CD4-positive, CD25-positive, alpha-beta regulatory T cell (primary cell): ENCODE results near the gene WNT8B. TPM values are rescaled to one million over a fixed set of nuclear protein-coding genes. Genes with fewer than 3 reads are reported as not detected.

Experiments used
- ATAC-seq, 2 donors: fragments of 150-1000 bp; cut with Tn5 transposase; one replicate each; pipeline ENCODE4 v1.10.0; 2021; ENCODE audit warnings: low read depth in 2 of 2, moderate number of reproducible peaks in 2 of 2, moderate library complexity in 1 of 2
- DNase-seq, 3 donors: peaks; one replicate each; pipeline versions ENCODE4 v3.0.0 to v3.0.0-alpha.2; 2012 to 2022; ENCODE audit warnings: mixed read lengths in 1 of 3
- H3K27ac ChIP-seq: one replicate; pipeline ENCODE4 v1.7.0; 2013; ENCODE audit warnings: mild to moderate bottlenecking, low read length; ENCODE audit not compliant: insufficient read depth, poor library complexity, severe bottlenecking
- H3K27me3 ChIP-seq: one replicate; pipeline ENCODE4 v1.7.0; 2013; ENCODE audit warnings: low read length; ENCODE audit not compliant: control insufficient read depth, insufficient read depth
- H3K36me3 ChIP-seq: one replicate; pipeline ENCODE4 v1.7.0; 2013; ENCODE audit warnings: mild to moderate bottlenecking, low read length, moderate library complexity; ENCODE audit not compliant: control insufficient read depth, insufficient read depth
- H3K4me1 ChIP-seq: 2 replicates; pipeline ENCODE4 v1.7.0; 2013; ENCODE audit warnings: mild to moderate bottlenecking, low read length; ENCODE audit not compliant: insufficient read depth, control insufficient read depth, poor library complexity, severe bottlenecking
- H3K4me3 ChIP-seq: one replicate; pipeline ENCODE4 v1.7.0; 2013; ENCODE audit warnings: low read depth, mild to moderate bottlenecking, low read length, moderate library complexity
- H3K9me3 ChIP-seq, 2 experiments: 1 replicate in 1 of 2; 2 replicates in 1 of 2; pipeline ENCODE4 v1.7.0; 2013; ENCODE audit warnings: low read length in 2 of 2, mild to moderate bottlenecking in 1 of 2, moderate library complexity in 1 of 2; ENCODE audit not compliant: control insufficient read depth in 2 of 2
- H3K27ac Mint-ChIP-seq, 3 donors: one replicate each; pipeline ENCODE4 v1.8.0; 2020 to 2022; ENCODE audit warnings: mild to moderate bottlenecking in 3 of 3, mixed read lengths in 3 of 3, moderate library complexity in 2 of 3
- H3K27me3 Mint-ChIP-seq: one replicate; pipeline ENCODE4 v1.8.0; 2022; ENCODE audit warnings: mild to moderate bottlenecking, mixed read lengths
- H3K36me3 Mint-ChIP-seq: one replicate; pipeline ENCODE4 v1.8.0; 2020; ENCODE audit warnings: mixed read lengths
- H3K4me1 Mint-ChIP-seq, 4 donors: one replicate each; pipeline ENCODE4 v1.8.0; 2020 to 2022; ENCODE audit warnings: mixed read lengths in 4 of 4, mild to moderate bottlenecking in 1 of 4
- H3K4me3 Mint-ChIP-seq, 4 donors: one replicate each; pipeline ENCODE4 v1.8.0; 2020 to 2022; ENCODE audit warnings: mild to moderate bottlenecking in 4 of 4, mixed read lengths in 4 of 4, moderate library complexity in 3 of 4
- H3K9me3 Mint-ChIP-seq, 7 donors: one replicate each; pipeline ENCODE4 v1.8.0; 2020 to 2022; ENCODE audit warnings: mixed read lengths in 7 of 7, mild to moderate bottlenecking in 3 of 7, moderate library complexity in 2 of 7
- polyA plus RNA-seq, 4 donors: library from polyadenylated mRNA; unstranded; fragments of 300-500 nt; fragmentation: Illumina TruSeq; gene quantifications; one replicate each; pipeline ENCODE4 v1.2.3, GENCODE V29; 2021
- total RNA-seq: library from RNA; stranded (reverse); gene quantifications from one replicate; pipeline ENCODE4 v1.2.3, GENCODE V29; 2022

Gene WNT8B
- not detected for total RNA-seq
- under 1 TPM in 1 of 4 donors, not detected in 3; 0.07 TPM for polyA plus RNA-seq

- no peak for DNase-seq
- no peak within 1 kb of the TSS for H3K4me3 ChIP-seq
- H3K4me1 Mint-ChIP-seq = no peaks in the 10 kb centered on the region
- peaks cover 0 to 5% (median 0%) of the 10 kb centered on the region in 7 donors for H3K9me3 Mint-ChIP-seq
- no peak within 1 kb of the TSS for H3K27ac ChIP-seq
- no peaks in the 10 kb centered on the region for H3K4me1 ChIP-seq
- no peaks in the 10 kb centered on the region for H3K9me3 ChIP-seq
- H3K4me3 Mint-ChIP-seq = no peak within 1 kb of the TSS
- peaks cover 45% of the 10 kb centered on the region for H3K27me3 Mint-ChIP-seq
- H3K36me3 Mint-ChIP-seq = peaks cover 5% of the 10 kb centered on the region
- H3K27ac Mint-ChIP-seq = no peak within 1 kb of the TSS
- H3K36me3 ChIP-seq = no peaks in the 10 kb centered on the region
- peaks cover 2% of the 10 kb centered on the region for H3K27me3 ChIP-seq
- ATAC-seq = no peak
Observed at GRCh38 chr10:100462709-100463108, at the start of gene WNT8B. Gene WNT8B, plus strand, starts transcription at chr10:100463009. Its CDS starts 160 bp downstream, at chr10:100463169.

GRCh38 chr10:100413173-100413572 lies 49.6 kb upstream of the WNT8B start:
- no peaks in the 10 kb centered on the region for H3K4me1 Mint-ChIP-seq

GRCh38 chr10:100419911-100420449 lies 42.8 kb upstream of the WNT8B start:
- DNase-seq = no peak
- Mint-ChIP-seq H3K36me3 (no peaks in the 10 kb centered on the region), H3K27me3 (peaks cover 41% of the 10 kb centered on the region), H3K4me1 (no peaks in the 10 kb centered on the region), H3K27ac (no peak overlapping the region), H3K4me3 (no peak overlapping the region), H3K9me3 (no peaks in the 10 kb centered on the region)
- Histone ChIP-seq H3K4me3 (no peak overlapping the region), H3K27me3 (peaks cover 4% of the 10 kb centered on the region), H3K4me1 (no peaks in the 10 kb centered on the region), H3K27ac (no peak overlapping the region), H3K9me3 (no peaks in the 10 kb centered on the region), H3K36me3 (no peaks in the 10 kb centered on the region)
- ATAC-seq = no peak

More at GRCh38 chr10:100413173-100413572, 49.6 kb upstream of the WNT8B start:
- Histone ChIP-seq H3K4me3 (no peak overlapping the region), H3K9me3 (no peaks in the 10 kb centered on the region), H3K27ac (no peak overlapping the region), H3K27me3 (no peaks in the 10 kb centered on the region), H3K4me1 (no peaks in the 10 kb centered on the region), H3K36me3 (no peaks in the 10 kb centered on the region)
- Mint-ChIP-seq H3K4me3 (no peak overlapping the region), H3K9me3 (peaks cover 0 to 4% (median 0%) of the 10 kb centered on the region in 7 donors), H3K36me3 (no peaks in the 10 kb centered on the region), H3K27ac (no peak overlapping the region), H3K27me3 (peaks cover 14% of the 10 kb centered on the region)
- DNase-seq = no peak
- no peak for ATAC-seq

GRCh38 chr10:100427374-100427773 lies 35.4 kb upstream of the WNT8B start:
- no peaks in the 10 kb centered on the region for H3K36me3 Mint-ChIP-seq
- H3K4me1 ChIP-seq = no peaks in the 10 kb centered on the region
- no peak overlapping the region for H3K4me3 ChIP-seq
- no peak overlapping the region for H3K27ac ChIP-seq
- no peaks in the 10 kb centered on the region for H3K9me3 Mint-ChIP-seq
- no peaks in the 10 kb centered on the region for H3K36me3 ChIP-seq
- no peak overlapping the region for H3K27ac Mint-ChIP-seq
- H3K4me3 Mint-ChIP-seq = no peak overlapping the region
- H3K27me3 Mint-ChIP-seq = peaks cover 30% of the 10 kb centered on the region
- DNase-seq = no peak
- H3K27me3 ChIP-seq = no peaks in the 10 kb centered on the region
- ATAC-seq = no peak
- no peaks in the 10 kb centered on the region for H3K9me3 ChIP-seq
- no peaks in the 10 kb centered on the region for H3K4me1 Mint-ChIP-seq

GRCh38 chr10:100433253-100434240 lies 29.3 kb upstream of the WNT8B start:
- H3K9me3 Mint-ChIP-seq = no peaks in the 10 kb centered on the region
- peaks cover 0 to 5% (median 2%) of the 10 kb centered on the region in 4 donors for H3K4me1 Mint-ChIP-seq
- no peaks in the 10 kb centered on the region for H3K9me3 ChIP-seq
- H3K36me3 ChIP-seq = no peaks in the 10 kb centered on the region
- H3K36me3 Mint-ChIP-seq = no peaks in the 10 kb centered on the region
- no peak overlapping the region for H3K27ac ChIP-seq
- no peak overlapping the region for H3K4me3 Mint-ChIP-seq
- H3K27me3 ChIP-seq = no peaks in the 10 kb centered on the region
- peak; percentile 98 to 99 for ATAC-seq
- H3K27me3 Mint-ChIP-seq = peaks cover 37% of the 10 kb centered on the region
- H3K27ac Mint-ChIP-seq = peak overlapping the region in 1 of 3 donors; percentile 5
- H3K4me3 ChIP-seq = no peak overlapping the region
- no peaks in the 10 kb centered on the region for H3K4me1 ChIP-seq
- DNase-seq = peak; percentile 84 to 95 (median 91)

GRCh38 chr10:100436255-100436654 lies 26.6 kb upstream of the WNT8B start:
- ATAC-seq = no peak
- H3K36me3 Mint-ChIP-seq = no peaks in the 10 kb centered on the region
- Histone ChIP-seq H3K4me1 (no peaks in the 10 kb centered on the region), H3K27ac (no peak overlapping the region), H3K9me3 (no peaks in the 10 kb centered on the region), H3K36me3 (no peaks in the 10 kb centered on the region), H3K4me3 (no peak overlapping the region), H3K27me3 (no peaks in the 10 kb centered on the region)
- no peak overlapping the region for H3K27ac Mint-ChIP-seq
- H3K9me3 Mint-ChIP-seq = no peaks in the 10 kb centered on the region
- no peak overlapping the region for H3K4me3 Mint-ChIP-seq
- peaks cover 46% of the 10 kb centered on the region for H3K27me3 Mint-ChIP-seq
- peaks cover 0 to 5% (median 2%) of the 10 kb centered on the region in 4 donors for H3K4me1 Mint-ChIP-seq
- no peak for DNase-seq

- no peaks in the 10 kb centered on the region for H3K9me3 ChIP-seq
- Mint-ChIP-seq H3K36me3 (no peaks in the 10 kb centered on the region), H3K4me3 (no peak overlapping the region), H3K9me3 (no peaks in the 10 kb centered on the region), H3K4me1 (peaks cover 0 to 2% (median under 1%) of the 10 kb centered on the region in 4 donors), H3K27ac (no peak overlapping the region), H3K27me3 (peaks cover 40% of the 10 kb centered on the region)
- ATAC-seq = no peak
- no peak overlapping the region for H3K4me3 ChIP-seq
- H3K27ac ChIP-seq = no peak overlapping the region
- H3K4me1 ChIP-seq = no peaks in the 10 kb centered on the region
- DNase-seq = no peak
- no peaks in the 10 kb centered on the region for H3K36me3 ChIP-seq
- no peaks in the 10 kb centered on the region for H3K27me3 ChIP-seq
Observed at GRCh38 chr10:100438674-100439315, 24.0 kb upstream of the WNT8B start.
